NCI-H2081 (cell line): ENCODE measurements around the gene MET.

ENCODE experiments used
- DNase-seq, 2 experiments: peaks; one replicate each; lab custom pipeline; 2025; lab: John Stamatoyannopoulos, UW

The MET gene

GRCh38 chr7:116783666-116784318 lies 111.8 kb downstream of the MET start:
- no peak for DNase-seq

- no peak for DNase-seq
Measured at GRCh38 chr7:116784647-116785046, 112.7 kb downstream of the MET start.

- DNase-seq, result no peak
Measured at GRCh38 chr7:116785843-116786242, 113.8 kb downstream of the MET start.

GRCh38 chr7:116786791-116787443 lies 114.9 kb downstream of the MET start:
- DNase-seq, result peak in 1 of 2 experiments; percentile 16

GRCh38 chr7:116787881-116788280 lies 115.9 kb downstream of the MET start:
- no peak for DNase-seq

- DNase-seq, result no peak
Measured at GRCh38 chr7:116788572-116789197, 116.7 kb downstream of the MET start.

GRCh38 chr7:116790025-116790424 lies 118.0 kb downstream of the MET start:
- no peak for DNase-seq

- DNase-seq, result no peak
Measured at GRCh38 chr7:116792813-116793212, 120.8 kb downstream of the MET start.

GRCh38 chr7:116793795-116794340 lies 121.9 kb downstream of the MET start:
- DNase-seq, result no peak

GRCh38 chr7:116796471-116796870 lies 124.5 kb downstream of the MET start:
- DNase-seq, result no peak

GRCh38 chr7:116797612-116798011 lies 125.6 kb downstream of the MET start:
- DNase-seq, result no peak

GRCh38 chr7:116798232-116798631 lies 126.2 kb downstream of the MET start:
- DNase-seq, result no peak

GRCh38 chr7:116799916-116800315 lies 127.9 kb downstream of the MET start:
- DNase-seq, result no peak

- DNase-seq, result no peak
Measured at GRCh38 chr7:116800594-116800993, 128.6 kb downstream of the MET start.

- no peak for DNase-seq
Measured at GRCh38 chr7:116801092-116801710, 129.2 kb downstream of the MET start.

- no peak for DNase-seq
Measured at GRCh38 chr7:116802144-116802745, 130.2 kb downstream of the MET start.

- DNase-seq, result peak; percentile 47 to 77
Measured at GRCh38 chr7:116802746-116803152, 130.8 kb downstream of the MET start.

GRCh38 chr7:116804471-116804870 lies 132.5 kb downstream of the MET start:
- DNase-seq, result no peak

- peak in 1 of 2 experiments; percentile 48 for DNase-seq
Measured at GRCh38 chr7:116805100-116805544, 133.1 kb downstream of the MET start.

GRCh38 chr7:116806046-116806944 lies 134.3 kb downstream of the MET start:
- no peak for DNase-seq

- DNase-seq, result no peak
Measured at GRCh38 chr7:116807011-116807560, 135.1 kb downstream of the MET start.
